RPMI7951 (cell line): ENCODE results near the gene CAMTA1. TPM values are rescaled to one million over a fixed set of nuclear protein-coding genes. Genes with fewer than 3 reads are reported as not detected.

Source experiments
- DNase-seq: peaks from one replicate; pipeline ENCODE4 v3.0.0-alpha.2; 2012; ENCODE audit warnings: low read depth
- total RNA-seq: library from RNA; depleted of rRNA; stranded (reverse); fragments of >200 nt; shearing (Covaris generic); gene quantifications from 2 replicates; pipeline ENCODE4 v1.2.3, GENCODE V29; 2014

The CAMTA1 gene
- total RNA-seq, 1 experiment from 2014 or later, result 91.0 TPM

DNA sequence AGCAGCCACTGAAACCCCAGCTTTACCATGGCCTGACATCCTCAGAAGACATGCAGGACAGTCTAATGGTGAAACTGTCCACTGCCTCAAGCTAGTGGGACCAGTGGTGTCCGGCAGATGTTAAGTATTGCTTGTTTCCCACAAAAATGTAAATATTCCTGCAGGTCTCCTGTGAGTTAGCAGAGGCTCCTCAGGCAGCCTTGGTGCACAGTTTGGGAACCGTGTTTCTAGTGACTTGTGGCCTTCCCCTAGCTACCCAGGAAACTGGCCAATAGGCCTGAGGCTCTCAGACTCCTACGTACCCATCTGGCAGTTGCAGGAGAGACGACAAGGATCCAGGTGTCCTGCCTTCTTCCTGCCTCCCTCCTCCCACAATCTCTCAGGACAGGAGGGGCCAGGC, 142.4 kb downstream of the CAMTA1 start:
- peak; percentile 75 for DNase-seq

DNA sequence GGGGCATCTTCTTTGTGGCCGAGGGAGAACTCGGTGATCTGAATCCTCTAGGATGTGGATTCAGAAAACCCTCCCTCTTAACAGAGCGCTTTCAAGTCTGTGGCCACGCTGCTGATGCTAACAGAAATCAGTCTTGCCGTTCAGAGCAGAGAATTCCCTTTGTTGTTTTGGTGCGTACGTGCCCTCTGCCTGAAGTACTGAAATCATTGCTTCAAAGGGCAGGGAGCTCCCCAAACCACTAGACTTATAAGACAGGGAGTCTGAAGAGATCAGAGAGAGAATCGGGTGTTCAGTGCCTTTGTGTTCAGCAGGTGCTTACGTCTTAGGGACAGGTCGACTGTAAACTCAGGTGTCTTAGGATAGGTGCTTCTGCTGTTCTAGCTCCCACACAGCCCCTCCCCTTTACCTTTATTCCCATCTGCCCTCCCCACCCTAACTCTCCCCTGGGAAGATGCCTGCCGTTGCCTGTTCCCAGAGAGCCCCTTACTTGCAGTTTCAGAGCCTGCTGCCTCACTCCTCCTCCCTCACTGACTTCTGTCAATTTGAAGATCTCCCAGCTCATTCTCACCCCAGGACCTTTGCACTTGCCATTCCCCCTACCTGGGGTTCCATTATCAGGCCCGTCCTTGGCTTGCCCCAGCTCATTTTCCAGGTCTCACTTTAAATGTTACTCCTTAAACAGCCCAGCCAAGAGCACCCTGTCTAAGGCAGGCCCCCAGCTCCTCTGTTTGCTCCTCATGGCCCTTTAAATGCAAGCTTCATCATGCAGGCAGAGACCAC, 143.0 kb downstream of the CAMTA1 start:
- no peak for DNase-seq

DNA sequence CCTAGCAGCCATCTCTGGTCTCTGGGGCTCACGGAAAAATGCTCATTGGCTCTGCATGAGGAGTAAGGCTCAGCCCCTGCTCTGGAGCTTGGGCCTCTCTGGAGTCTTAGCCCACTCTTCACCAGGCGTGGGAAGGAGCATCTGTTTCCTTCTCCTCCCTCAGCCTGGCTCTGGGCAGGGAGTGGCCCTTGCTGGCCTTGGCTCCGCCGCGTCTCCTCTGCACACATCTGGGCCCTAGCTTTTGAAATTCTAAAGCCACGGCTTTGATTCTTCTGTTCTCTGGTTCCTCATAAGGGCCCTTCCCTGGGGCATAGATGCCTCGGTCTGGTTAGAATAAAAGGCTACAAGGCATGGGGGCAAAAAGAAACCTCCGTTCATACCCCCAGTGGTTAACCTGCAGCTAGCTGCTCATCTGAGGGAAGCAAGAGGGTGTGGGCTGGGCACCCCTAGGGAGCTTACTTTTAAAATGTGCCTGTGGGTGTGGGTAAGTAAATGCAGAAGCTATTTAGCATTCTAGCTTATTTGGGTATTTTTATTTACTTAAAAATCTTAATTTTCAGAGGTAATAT, 145.6 kb downstream of the CAMTA1 start:
- no peak for DNase-seq

DNA sequence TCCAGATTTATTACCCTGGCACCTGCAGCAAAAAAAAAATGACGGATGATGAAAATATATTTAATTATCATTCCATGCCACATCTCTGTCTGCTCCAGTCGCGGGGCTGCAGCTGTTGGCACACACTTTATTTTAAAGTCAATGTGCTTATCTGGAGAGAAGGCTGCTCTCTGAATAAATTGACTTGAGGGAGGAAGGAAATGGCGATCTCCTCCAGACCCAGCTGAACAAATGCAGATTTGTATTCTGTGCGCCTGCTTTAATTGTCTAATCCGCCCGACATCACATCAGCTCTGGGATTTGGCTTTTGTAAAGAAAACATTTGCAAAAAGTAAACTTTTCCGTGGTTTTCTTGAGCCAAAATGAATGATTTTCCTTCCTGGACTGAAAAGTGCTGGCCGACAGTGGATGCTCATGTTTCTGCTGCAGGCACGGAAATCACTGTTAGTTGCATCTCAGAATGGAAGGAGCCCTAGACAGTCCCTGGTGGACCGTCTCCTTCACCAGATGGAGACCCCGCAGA, 150.2 kb downstream of the CAMTA1 start:
- DNase-seq, result no peak

DNA sequence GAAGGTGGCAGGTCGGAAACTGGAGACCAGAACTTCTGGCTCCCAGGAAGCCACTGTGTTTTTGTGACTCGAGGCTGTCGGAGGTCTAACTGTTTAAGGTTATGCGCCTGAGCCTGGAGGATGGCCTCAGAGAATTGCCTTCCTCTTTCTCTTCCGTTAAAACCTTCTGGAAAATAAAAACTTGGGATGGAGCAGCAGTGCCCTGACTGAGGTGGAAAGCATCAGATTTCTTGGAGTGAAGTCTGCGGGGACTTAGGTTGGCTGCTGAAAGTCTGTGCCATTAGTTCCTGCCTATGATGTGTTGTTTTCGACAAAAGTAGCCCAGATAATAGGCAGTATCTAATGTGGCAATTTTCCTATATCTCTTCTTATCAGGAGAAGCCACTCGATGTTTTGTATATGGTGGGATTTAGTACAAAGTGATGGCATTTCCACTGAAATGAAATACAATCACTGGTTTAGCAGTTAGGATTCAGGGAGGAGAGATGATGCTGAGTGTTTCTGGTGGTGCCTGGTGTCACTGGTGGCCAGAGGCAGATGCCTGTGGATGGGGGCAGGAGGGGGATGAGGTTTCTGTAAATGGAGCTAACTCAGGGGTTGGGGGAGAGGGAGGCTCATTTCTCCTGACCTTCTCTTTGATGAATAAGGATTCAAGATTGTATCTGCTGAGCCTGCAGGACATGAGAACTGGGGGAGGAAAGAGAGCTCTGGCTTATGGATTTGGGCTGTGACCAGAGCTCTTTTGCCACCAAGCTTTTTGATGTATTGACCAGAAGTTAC, 150.8 kb downstream of the CAMTA1 start:
- no peak for DNase-seq

DNA sequence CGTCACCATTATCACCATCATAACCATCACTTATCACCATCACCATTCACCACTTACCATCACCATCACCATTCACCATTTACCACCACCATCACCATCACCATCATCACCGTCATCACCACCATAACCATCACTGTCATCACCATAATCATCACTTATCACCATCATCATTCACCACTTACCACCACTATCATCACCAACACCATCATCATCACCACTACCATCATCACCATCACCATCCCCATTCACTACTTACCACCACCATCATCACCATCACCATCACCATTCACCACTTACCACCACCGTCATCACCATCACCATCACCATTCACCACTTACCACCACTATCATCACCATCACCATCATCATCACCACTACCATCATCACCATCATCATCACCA, 151.8 kb downstream of the CAMTA1 start:
- DNase-seq, result no peak

DNA sequence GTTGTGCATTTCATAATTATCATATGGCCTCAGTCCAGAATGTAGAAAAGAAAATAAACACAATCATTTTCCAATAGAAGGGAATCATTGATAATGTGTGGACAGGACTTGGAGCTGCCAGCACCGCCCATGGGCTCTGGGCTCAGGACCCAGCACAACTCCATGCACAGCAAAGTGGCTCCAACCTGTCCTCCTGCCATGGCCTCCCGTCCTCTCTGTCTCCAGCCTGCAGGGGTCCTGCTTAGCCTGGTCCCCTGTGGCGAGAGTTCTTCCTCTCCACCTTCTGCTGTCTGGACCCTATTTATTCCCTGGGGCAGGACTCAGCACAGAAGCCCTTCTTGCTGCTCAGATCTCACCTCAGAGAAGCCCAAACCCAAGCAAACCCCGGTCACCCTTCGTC, 154.1 kb downstream of the CAMTA1 start:
- DNase-seq, result no peak

DNA sequence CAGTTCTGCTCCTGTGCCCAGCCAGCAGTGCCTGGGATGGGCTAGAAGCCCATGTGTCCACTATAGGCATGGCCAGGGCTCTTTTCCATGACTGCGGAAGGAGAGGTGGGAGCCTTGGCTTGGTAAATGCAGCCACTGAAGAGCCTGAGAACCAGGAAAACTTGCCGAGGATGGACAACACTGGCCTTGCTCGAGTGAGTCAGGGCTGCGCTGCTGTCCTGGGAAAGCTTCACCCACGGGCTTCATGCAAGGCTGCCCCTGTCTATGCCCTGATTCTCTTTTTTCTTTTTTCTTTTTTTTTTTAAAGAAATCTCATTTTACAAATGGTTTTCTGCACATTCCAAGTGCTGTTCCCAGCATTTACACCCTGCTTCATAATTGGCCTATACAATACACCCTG, 156.5 kb downstream of the CAMTA1 start:
- DNase-seq, result no peak

DNA sequence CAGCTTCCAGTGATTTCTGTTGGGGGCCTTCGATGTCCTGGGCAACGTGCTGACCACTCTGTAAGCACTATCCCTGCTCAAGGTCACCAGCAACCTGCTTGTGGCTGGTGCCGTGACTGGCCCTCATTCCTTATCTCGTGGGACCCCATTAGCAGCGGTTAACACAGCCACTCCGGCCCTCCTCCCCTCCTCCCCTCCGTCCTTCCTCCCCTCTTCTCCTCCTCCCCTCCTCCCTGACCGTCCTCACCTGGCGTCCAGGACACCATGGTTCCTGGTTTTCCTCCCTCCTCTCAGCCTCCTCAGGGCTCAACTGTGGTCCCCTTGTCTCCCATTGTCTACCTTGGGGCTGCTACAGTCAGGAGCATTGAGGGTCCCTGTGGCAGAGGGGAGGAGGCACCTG, 157.7 kb downstream of the CAMTA1 start:
- DNase-seq, result no peak

DNA sequence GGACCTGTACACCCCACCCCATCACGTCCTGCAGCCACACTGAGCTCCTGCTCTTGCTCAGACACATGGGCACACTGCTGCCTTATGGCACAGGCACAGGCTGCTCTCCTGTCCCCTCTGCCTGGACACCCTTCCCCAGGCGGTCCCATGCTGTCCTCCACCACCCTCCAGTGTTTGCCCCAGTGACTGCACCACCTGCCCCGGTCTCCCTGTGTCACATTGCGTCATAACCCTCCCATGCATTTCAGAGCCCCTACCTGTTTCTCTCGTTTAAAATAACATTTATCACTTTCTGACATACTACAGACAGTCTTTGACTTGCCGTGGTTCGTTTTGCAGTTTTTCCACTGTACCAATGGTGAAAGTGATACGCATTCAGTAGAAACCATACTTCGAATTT, 159.2 kb downstream of the CAMTA1 start:
- DNase-seq, result no peak

DNA sequence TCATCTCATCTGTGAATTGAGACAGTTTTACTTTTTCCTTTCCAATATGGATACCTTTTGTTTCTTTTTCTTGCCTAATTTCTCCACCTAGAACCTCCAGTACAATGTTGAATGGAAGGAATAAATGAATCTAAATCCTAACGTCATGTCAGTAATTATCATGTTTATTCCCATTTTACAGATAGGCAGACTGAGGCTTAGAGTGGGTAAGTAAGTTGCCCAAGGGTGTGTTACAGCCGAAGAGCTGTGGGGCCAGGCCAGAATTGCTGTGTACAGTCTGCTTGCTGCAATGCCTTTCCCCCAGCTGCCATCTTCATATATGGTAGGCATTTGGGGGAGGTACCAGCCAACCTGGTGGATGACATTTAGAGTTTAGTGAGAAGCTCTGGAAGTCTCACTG, 162.7 kb downstream of the CAMTA1 start:
- no peak for DNase-seq

DNA sequence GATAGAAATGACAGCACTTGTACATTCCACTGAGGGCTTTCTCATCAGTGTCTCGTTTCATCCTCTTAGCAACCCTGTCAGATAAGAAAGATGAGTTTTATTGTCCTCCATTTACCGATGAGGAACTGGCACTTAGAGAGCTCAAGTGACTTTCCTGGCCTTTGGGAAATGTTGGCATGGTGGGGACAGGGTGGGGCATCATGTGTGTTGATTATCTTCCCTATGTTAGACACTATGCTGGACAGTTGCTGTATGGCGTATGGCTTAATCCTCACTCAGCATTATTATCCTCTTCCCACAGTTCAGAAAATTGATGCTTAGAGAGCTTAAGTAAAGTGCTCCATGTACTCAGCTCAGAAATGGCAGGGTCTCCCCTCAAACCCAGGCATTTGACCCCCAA, 163.2 kb downstream of the CAMTA1 start:
- DNase-seq, result no peak

DNA sequence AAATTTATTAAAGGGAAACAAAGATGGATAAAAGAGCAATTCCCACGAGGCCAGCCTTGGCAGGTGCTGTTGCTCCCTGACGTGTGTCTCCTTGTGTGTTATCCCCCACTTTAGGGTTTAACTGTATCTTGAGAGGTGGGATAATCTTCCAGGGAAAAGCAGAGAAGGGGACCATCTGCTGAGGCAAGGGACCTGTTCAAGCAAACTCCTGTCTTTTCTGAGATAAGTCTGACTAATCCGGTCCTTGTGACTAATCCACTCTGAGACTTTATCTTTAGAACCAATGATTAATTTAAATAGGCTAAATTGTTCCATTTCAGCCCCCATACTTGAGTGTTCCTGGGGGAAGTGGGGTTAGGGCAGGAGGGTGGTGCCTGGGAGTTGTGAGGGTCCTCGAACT, 163.6 kb downstream of the CAMTA1 start:
- no peak for DNase-seq

DNA sequence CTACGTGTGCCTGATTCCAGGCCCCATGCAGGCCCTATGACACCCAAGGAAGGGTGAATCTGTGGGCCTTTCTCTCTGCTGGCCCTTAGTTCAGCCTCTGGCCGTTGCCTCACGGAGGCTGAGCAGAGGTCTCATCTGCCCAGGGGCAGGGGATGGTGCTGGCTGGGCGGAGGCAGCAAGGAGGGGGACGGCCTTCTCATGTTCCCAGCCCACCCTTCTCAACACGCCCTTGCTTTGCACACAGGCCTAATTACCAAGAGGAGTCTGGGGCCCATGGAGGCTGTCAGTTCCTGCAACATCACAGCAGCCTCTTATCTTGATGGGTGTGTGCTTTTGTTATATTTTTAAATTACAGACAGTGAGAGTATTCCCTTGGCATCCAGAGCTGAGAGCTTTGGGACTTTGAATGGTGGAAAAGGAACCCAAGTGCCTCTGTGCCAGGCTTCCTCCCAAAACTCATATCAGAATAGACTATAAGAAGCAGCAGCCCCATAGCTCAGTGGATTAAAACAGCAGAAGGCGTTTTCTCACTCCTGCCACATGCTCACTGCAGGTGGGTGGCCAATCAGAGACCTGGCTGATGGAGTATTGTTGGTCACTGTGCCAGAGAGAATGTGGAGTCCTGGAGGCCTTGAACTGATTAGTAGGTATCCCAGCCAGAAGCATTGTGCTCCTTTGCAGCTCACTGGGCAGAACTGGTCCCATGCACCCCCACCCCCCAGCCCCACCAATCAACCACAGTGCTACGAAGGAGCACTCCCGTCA, 164.9 kb downstream of the CAMTA1 start:
- DNase-seq, result no peak

DNA sequence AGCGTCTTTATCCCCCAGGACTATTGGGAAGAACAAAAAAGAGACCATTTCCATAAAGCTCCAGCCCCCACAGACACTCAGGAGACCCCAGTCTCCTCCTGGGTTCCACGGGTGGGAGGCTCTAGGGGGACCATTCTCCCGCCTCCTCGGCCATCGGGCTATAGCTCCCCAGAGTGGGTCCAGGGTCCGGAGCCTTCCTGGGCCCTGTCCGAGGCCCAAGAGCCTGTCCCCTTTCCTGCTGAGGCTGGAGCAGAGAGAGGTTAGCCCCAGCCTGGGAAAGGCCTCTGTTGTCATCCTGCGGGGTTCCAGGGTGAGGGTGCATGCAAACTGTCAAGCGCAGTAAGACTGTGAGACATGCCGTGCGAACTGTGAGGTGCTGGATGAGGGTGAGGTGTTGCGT, 166.3 kb downstream of the CAMTA1 start:
- no peak for DNase-seq

DNA sequence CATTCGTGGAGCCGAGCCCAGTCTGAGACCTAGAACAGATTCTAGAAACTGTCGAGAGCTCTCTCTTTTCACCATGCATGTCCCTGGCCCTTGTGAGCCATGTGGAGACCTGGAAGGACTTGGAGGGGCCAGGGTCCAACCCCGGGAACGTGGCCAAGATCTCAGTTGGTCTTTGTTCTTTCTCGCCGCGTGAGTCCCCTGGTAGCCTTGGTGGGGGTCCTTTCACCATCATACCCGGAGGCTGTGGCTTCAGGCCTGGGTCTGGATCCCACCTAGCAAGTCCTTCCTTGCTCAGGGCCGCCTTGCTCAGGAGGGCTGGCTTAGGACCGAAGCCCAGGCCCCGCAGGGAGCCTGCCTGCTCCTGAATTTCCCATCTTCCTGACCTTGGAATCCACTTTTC, 168.0 kb downstream of the CAMTA1 start:
- DNase-seq, result no peak

DNA sequence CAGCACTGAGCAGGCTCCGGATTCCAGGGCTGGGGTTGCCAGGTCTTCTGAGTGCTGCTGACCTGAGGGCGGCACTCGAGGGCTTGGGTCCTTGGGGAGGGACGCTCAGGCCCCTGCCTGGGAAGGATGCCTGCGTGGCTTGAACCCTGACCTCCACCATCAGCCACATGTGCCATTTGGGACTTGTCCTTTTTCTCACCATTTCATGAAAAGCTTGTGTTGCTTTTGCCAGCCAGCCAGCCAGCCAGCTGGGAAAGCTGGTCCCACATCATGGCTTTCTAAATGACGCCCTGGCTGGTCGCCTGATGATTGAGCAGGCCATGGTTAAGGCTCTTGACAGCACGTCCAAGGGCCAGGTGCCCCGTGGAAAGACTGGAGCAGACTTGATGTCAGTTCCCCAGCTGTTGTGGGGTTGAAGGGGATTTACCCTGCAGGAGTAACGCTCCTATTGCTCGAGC, 168.7 kb downstream of the CAMTA1 start:
- DNase-seq, result no peak

DNA sequence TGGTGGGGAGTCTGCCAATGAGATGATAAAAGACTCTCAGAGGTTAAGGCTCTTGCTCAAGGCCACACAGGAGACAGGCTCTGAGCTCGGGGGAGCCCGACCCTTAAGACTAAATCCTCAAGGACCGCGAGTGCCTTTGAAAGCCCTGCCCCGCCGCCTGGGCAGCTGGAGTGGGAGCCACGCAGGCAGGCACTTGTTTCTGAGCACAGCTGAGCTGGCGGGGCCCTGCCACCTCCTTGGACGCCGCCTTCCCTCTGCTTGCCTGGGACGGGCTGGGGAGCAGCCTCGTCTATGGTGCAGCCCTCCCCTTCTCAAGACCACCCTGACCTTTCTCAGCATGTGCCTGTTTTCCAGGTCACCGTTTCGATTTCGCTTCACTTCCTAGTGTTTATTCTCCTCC, 169.3 kb downstream of the CAMTA1 start:
- DNase-seq, result no peak

DNA sequence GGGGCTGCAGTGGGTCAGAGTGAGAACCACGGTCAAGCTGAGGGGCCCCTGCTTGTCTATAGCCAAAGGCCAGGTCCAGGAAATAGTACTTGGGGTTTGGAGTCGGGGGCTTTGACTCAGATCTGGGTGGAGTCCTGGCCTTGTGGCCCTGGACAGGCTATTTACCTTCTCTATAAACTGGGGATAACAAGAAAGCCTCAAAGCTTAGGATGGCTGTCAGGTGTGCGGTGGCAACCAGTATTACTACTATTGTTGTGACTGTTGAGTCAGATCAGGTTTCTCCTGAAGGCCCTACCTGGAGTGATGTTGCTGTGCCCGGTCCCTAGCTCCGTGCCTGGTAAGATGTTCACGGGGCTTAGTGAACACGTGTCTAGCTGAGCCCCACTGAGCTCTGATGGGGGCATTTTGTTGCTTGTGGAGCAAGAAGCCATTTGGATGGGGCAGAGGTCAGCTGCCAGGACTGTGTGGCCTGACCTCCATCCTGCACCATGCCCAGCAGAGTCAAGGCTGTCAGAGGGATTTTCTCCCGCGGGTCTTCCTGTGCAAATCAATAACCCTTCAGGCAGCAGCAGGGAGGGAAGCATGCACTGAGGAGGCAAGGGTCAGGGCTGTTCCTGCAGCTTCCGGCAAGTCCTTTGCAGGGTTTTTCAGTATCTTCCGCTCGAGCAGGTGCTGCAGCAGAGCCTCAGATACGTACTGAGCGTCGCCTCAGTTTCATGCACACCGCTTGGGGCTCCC, 170.3 kb downstream of the CAMTA1 start:
- no peak for DNase-seq

DNA sequence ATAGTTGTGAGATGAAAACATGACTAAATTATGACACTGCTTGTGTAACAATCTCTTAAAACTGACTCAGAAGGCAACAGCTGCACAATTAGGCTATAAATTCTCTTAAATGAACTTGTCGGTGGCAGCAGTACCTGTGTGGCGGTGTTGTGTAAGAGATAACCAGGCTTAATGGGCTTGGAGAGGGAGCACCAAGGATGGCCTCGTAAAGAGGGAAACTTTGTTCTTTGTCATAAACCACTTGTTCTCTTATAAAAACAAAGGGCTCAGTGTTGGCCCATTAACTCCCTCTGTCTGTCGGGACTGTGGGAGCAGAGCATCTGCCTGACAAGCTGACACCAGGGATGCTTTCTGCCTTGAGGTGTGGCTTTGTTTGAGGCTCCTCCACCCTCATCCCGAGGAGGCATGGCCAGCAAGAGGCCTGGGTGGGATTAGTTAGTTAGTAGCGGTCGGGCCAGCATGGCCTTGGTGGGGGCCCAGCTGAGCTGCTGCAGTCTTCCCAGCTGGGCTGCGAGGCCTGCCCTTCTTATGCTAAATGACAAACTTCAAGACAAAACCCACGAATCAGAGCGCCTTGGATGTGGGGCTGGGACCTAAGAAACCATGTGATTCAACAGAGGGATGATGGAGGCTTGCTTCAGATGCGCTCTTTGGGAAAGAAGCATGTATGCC, 171.4 kb downstream of the CAMTA1 start:
- no peak for DNase-seq

DNA sequence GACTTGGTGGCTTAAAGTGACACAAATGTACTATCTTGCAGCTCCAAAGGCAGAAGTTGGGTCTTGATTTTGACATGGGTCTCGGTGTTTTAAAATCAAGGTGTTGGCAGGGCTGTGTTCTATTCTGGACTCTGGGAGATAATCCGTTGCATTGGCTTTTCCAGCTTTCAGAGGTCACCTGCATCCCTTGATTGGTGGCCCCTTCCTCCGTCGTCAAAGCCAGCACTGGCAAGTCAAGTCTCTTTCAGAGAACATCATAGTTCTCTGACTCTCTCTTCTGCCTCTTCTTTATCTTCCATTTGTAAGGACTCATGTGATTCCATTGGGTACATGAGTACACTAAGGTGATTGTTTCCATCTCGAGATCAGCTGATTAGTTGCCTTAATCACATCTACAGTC, 172.1 kb downstream of the CAMTA1 start:
- DNase-seq, result no peak
